ENCODE measurements around the gene NFX1.

NFX1 gene

DNA sequence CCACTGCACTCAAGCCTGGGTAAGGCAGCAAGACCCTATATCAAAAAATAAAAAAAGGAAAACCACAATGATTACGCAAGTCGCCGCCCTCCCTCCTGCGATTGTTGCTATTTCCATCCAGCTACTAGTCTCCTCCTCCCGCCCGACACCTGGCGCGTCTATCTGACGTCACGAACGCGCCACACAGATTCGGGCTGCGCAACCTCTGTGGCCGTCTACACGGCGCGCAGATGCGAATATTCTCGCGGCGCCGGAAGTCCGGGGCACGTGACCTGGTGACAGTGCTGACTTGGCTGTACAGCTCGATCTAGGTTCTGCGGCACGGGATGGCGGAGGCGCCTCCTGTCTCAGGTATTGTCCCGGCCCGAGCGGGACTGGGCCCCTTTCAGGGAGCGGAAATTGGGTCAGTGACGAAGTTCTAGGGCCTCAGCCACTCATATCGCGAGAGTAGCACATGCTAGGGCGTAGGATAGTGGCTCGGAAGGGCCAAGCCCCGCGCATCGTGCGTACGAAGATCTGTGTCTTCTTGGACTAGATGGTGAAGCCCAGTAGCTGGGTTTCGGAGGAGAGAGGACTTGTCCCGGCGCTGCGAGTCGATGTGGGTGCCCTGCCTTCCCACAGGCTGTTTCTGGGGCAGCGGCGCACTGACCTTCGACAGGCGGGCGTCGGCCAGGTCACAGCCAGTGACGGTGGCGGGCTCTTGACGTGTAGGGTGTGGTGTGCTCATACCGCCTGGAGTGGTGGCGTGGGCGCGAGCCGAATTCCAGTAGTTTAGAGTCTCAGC lies at the start of gene NFX1:
NFX1 (plus strand) TSS at position 270 of the 784 bp plus-strand sequence; CDS start at position 327, 57 bp downstream.
- H3K27me3 ChIP-seq (replicated peaks; ENCODE audit: control insufficient read depth, insufficient read depth, low read length) = no peaks in the 10 kb centered on the region
- H3K4me1 ChIP-seq (ENCODE audit: control insufficient read depth, insufficient read depth, low read length) = peaks cover 33% of the 10 kb centered on the region
- no peaks in the 10 kb centered on the region for H3K9me3 ChIP-seq (ENCODE audit: control insufficient read depth, low read length)
- peaks cover 23% of the 10 kb centered on the region for H3K36me3 ChIP-seq (ENCODE audit: control insufficient read depth, insufficient read depth, low read length, severe bottlenecking)
- H3K9ac ChIP-seq (ENCODE audit: low read length) = peak within 1 kb of the TSS; percentile 98
- peak within 1 kb of the TSS; percentile 95 for H3K4me3 ChIP-seq (ENCODE audit: low read length)
- DNase-seq (ENCODE audit: low read depth) = peak; percentile 99

DNA sequence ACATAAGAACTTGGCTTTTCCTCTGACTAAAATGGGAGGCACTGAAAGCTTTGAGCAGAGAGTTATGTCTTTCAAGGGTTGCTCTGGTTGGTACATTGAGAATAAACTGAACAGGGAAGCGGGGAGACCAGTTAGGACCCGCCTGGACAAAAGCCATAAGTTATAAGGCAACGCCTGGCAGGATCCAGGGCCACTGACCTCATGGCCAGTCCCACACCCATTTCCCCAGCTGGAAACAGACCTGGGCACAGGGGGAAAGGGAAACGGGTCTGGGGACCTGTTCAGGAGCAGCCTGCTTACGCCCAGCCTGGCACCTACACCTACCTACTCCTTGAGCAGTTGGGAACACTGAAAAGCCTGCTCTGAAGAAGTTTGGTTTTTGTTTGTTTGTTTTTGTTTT lies 49.0 kb upstream of the NFX1 start:
- Histone ChIP-seq H3K36me3 (ENCODE audit: control insufficient read depth, insufficient read depth, low read length, severe bottlenecking) (no peaks in the 10 kb centered on the region), H3K27me3 (replicated peaks; ENCODE audit: control insufficient read depth, insufficient read depth, low read length) (peaks cover 5% of the 10 kb centered on the region), H3K4me1 (ENCODE audit: control insufficient read depth, insufficient read depth, low read length) (no peaks in the 10 kb centered on the region), H3K9me3 (ENCODE audit: control insufficient read depth, low read length) (no peaks in the 10 kb centered on the region), H3K4me3 (ENCODE audit: low read length) (no peak overlapping the region), H3K9ac (ENCODE audit: low read length) (no peak overlapping the region)
- no peak for DNase-seq (ENCODE audit: low read depth)

DNA sequence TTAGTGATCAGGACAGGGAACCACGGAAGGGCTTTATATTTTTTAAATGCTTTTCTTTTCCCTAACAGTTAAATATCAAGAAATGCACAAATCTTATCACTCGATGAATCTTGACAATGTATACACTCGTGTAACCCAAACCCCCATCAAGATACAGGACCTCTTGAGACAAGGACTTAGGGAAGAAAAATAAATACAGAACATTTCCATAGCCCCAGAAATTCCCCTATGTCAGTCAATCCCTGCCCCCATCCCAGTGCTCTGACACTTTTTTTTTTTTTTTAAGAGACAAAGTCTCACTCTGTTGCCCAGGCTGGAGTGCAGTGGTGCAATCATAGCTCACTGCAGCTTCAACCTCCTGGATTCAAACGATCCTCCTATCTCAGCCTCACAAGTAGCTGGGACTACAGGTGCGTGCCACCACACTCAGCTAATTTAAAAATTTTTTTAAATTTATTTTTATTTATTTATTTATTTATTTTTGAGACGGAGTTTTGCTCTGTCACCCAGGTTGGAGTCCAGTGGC lies 47.6 kb upstream of the NFX1 start:
- Histone ChIP-seq H3K36me3 (ENCODE audit: control insufficient read depth, insufficient read depth, low read length, severe bottlenecking) (no peaks in the 10 kb centered on the region), H3K4me1 (ENCODE audit: control insufficient read depth, insufficient read depth, low read length) (no peaks in the 10 kb centered on the region), H3K9ac (ENCODE audit: low read length) (no peak overlapping the region), H3K4me3 (ENCODE audit: low read length) (no peak overlapping the region), H3K27me3 (replicated peaks; ENCODE audit: control insufficient read depth, insufficient read depth, low read length) (peaks cover 5% of the 10 kb centered on the region), H3K9me3 (ENCODE audit: control insufficient read depth, low read length) (no peaks in the 10 kb centered on the region)
- no peak for DNase-seq (ENCODE audit: low read depth)

DNA sequence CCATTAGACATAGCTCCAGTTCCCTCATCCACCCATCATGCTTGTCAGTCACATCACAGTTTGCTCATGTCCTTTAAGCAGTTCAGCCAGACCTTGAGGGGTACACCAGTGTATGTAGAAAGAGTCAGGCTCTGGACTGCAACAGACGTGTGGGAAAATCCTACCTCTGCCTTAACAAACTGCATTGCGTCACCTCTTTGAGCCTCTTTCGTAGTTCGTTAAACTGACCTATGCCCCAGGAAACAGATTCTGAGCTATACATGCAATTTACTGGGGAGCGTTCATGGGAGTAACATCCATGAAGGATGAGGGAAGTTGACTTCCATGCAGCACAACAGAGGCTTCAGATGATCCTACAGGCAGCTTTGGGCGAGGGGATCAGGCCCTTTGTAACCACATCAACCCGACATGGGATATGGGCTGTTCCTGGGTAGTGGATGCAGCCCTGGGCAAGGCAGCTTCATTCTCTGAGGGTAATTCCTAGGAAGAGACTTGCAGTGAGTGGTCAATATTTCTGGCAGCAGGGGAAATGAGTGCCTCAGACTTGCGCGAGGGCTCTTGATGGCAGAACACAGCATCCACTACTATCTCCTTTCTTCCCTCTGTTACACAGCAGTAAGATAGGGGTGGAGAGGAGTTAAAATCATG lies 46.1 kb upstream of the NFX1 start:
- H3K27me3 ChIP-seq (replicated peaks; ENCODE audit: control insufficient read depth, insufficient read depth, low read length) = peaks cover 5% of the 10 kb centered on the region
- no peaks in the 10 kb centered on the region for H3K9me3 ChIP-seq (ENCODE audit: control insufficient read depth, low read length)

DNA sequence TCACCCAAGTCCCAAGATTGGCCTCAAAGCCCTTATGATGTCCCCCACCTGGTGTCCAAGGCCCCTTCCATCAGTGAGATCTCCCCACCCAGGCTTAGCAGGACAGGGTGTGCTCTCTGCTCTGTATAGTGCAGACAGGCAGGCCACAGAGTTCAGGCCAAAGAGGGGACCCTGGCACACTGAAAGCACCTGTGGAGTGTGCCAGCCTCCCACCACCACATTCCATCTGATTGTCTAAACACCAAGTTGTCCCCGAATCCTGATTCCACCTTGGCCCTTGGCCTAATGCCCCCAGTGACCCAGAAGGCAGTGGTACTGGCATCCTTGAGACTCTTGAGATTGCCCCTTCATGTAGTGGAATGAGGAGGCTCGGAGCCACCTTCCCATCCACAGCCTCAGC lies 45.0 kb upstream of the NFX1 start:
- DNase-seq (ENCODE audit: low read depth) = no peak
- no peak overlapping the region for H3K4me3 ChIP-seq (ENCODE audit: low read length)
- H3K9me3 ChIP-seq (ENCODE audit: control insufficient read depth, low read length) = no peaks in the 10 kb centered on the region
- peaks cover 5% of the 10 kb centered on the region for H3K27me3 ChIP-seq (replicated peaks; ENCODE audit: control insufficient read depth, insufficient read depth, low read length)
- no peaks in the 10 kb centered on the region for H3K36me3 ChIP-seq (ENCODE audit: control insufficient read depth, insufficient read depth, low read length, severe bottlenecking)
- peaks cover 1% of the 10 kb centered on the region for H3K4me1 ChIP-seq (ENCODE audit: control insufficient read depth, insufficient read depth, low read length)
- H3K9ac ChIP-seq (ENCODE audit: low read length) = no peak overlapping the region

More for the DNA sequence above, 46.1 kb upstream of the NFX1 start:
- no peaks in the 10 kb centered on the region for H3K36me3 ChIP-seq (ENCODE audit: control insufficient read depth, insufficient read depth, low read length, severe bottlenecking)
- no peaks in the 10 kb centered on the region for H3K4me1 ChIP-seq (ENCODE audit: control insufficient read depth, insufficient read depth, low read length)
- no peak for DNase-seq (ENCODE audit: low read depth)
- H3K4me3 ChIP-seq (ENCODE audit: low read length) = no peak overlapping the region
- no peak overlapping the region for H3K9ac ChIP-seq (ENCODE audit: low read length)

DNA sequence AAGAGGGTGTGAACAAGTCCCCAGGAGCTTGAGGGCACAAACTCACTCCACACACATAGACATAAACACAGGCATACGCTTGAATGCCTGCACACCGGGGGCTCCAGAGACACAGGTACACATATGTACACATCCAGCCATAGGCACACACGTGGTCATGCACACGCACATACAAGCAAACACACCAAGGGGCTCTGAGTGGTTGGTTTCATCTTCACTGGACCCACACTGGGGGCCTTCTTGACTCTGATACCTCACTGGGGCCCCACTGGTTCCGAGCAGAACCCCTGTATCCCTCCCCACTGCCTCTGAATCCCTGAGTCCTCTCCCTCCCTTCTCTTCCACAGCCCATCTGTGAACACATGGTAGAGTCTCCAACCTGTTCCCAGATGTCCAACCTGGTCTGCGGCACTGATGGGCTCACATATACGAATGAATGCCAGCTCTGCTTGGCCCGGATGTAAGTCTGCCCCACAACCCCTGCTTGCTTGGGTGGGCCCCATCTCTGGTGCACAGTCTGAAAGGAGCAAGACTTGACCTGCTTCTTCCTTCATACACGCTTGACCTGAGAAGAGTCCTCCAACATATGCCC lies 44.0 kb upstream of the NFX1 start:
- H3K4me3 ChIP-seq (ENCODE audit: low read length) = no peak overlapping the region
- no peak overlapping the region for H3K9ac ChIP-seq (ENCODE audit: low read length)
- no peaks in the 10 kb centered on the region for H3K36me3 ChIP-seq (ENCODE audit: control insufficient read depth, insufficient read depth, low read length, severe bottlenecking)
- peaks cover 7% of the 10 kb centered on the region for H3K4me1 ChIP-seq (ENCODE audit: control insufficient read depth, insufficient read depth, low read length)
- peaks cover 5% of the 10 kb centered on the region for H3K27me3 ChIP-seq (replicated peaks; ENCODE audit: control insufficient read depth, insufficient read depth, low read length)
- DNase-seq (ENCODE audit: low read depth) = no peak
- H3K9me3 ChIP-seq (ENCODE audit: control insufficient read depth, low read length) = no peaks in the 10 kb centered on the region

DNA sequence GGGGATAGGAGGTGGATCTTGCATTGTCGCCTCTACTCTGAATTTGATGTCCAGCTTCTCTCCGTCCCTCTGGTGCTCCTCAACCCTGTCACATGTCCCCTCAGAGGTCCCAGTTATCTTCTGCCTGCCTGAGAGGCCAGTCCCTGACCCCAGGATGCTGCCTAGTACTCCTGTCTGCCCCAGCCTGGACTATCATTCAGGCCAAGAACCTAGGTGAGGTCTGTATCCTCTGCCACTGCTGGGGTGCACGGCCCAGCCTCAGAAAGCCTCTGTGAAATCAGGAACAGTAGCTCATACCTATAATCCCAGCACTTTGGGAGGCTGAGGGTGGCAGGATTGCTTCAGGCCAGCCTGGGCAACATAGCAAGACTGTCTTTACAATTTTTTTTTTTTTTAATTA lies 41.7 kb upstream of the NFX1 start:
- no peak for DNase-seq (ENCODE audit: low read depth)
- H3K9ac ChIP-seq (ENCODE audit: low read length) = no peak overlapping the region
- no peaks in the 10 kb centered on the region for H3K27me3 ChIP-seq (replicated peaks; ENCODE audit: control insufficient read depth, insufficient read depth, low read length)

DNA sequence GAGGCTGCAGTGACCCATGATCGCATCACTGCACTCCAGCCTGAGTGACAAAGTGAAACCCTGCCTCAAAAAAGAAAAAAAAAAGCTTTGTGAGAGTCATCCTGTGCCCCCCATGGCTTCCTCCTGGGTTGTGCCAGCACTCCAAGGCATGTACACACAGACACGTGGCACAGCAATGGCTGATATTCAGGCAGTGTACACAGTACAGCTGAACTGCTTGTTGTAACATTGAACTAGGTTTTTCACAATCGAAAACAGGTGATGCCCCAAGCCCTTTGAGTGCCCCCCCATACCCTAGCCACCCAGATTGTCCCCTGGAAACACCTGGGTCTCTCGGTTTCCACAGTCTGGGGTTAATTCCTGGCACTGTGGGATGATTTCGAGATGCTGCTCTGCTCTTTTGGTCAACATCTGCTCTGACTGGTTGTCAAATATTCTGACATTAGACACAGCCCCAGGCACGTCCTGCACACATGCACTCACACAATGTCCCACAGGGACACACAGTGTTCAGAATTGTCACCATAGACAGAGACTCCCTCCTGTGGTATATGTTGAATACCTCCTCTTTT lies 41.1 kb upstream of the NFX1 start:
- no peak for DNase-seq (ENCODE audit: low read depth)
- Histone ChIP-seq H3K4me1 (ENCODE audit: control insufficient read depth, insufficient read depth, low read length) (peaks cover 7% of the 10 kb centered on the region), H3K4me3 (ENCODE audit: low read length) (no peak overlapping the region), H3K9ac (ENCODE audit: low read length) (no peak overlapping the region), H3K9me3 (ENCODE audit: control insufficient read depth, low read length) (no peaks in the 10 kb centered on the region), H3K27me3 (replicated peaks; ENCODE audit: control insufficient read depth, insufficient read depth, low read length) (no peaks in the 10 kb centered on the region), H3K36me3 (ENCODE audit: control insufficient read depth, insufficient read depth, low read length, severe bottlenecking) (peaks cover 20% of the 10 kb centered on the region)

More for the DNA sequence above, 41.7 kb upstream of the NFX1 start:
- Histone ChIP-seq H3K9me3 (ENCODE audit: control insufficient read depth, low read length) (no peaks in the 10 kb centered on the region), H3K36me3 (ENCODE audit: control insufficient read depth, insufficient read depth, low read length, severe bottlenecking) (peaks cover 16% of the 10 kb centered on the region), H3K4me1 (ENCODE audit: control insufficient read depth, insufficient read depth, low read length) (peaks cover 7% of the 10 kb centered on the region), H3K4me3 (ENCODE audit: low read length) (no peak overlapping the region)

DNA sequence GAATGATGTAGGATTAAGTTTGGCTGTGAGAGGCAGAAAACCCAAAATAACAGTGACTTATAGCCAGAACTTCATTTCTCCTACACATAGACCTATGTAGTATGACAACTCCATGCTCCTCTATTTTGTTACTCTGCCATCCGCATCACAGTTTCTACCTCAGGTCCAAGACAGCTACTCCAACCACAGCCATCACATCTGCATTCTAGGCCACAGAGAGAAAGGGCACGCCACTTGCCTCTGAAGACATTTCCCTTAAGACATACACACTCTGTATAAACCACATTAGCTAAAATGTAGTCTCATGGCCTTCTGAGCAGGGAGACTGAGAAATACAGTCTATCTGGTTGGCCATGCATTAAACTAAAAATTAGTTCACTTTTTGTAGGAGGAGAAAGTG lies 40.3 kb upstream of the NFX1 start:
- no peaks in the 10 kb centered on the region for H3K27me3 ChIP-seq (replicated peaks; ENCODE audit: control insufficient read depth, insufficient read depth, low read length)
- no peak overlapping the region for H3K9ac ChIP-seq (ENCODE audit: low read length)
- H3K9me3 ChIP-seq (ENCODE audit: control insufficient read depth, low read length) = no peaks in the 10 kb centered on the region
- H3K4me3 ChIP-seq (ENCODE audit: low read length) = no peak overlapping the region
- H3K4me1 ChIP-seq (ENCODE audit: control insufficient read depth, insufficient read depth, low read length) = peaks cover 7% of the 10 kb centered on the region
- peaks cover 28% of the 10 kb centered on the region for H3K36me3 ChIP-seq (ENCODE audit: control insufficient read depth, insufficient read depth, low read length, severe bottlenecking)
- no peak for DNase-seq (ENCODE audit: low read depth)

DNA sequence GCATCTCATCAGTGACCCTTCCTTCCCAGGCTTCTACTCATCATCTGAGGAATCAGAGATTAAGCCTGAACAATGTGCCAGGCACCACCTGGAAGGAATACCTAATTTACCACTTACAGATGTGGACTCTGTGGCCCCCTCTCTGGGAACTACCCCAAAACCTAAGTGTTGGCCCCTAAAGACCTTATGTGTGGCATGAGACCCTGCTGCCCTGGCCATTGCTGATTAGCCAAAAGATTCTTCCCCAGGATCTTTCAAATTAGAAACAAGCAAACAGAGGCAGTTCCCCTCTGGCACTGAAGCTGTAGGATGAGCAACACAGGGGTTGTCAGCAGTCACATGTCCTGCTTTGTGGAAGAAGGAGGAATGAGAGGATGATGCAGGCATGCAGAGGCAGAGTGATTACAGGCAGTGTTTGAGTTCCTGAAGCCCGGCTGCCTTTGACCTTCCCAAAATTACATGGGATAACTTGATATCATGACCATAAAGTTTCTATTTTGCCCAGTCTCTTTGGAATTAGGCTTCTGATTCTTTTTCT lies 39.8 kb upstream of the NFX1 start:
- H3K9ac ChIP-seq (ENCODE audit: low read length) = peak overlapping the region; percentile 27
- H3K4me1 ChIP-seq (ENCODE audit: control insufficient read depth, insufficient read depth, low read length) = peaks cover 7% of the 10 kb centered on the region
- peaks cover 33% of the 10 kb centered on the region for H3K36me3 ChIP-seq (ENCODE audit: control insufficient read depth, insufficient read depth, low read length, severe bottlenecking)
- no peaks in the 10 kb centered on the region for H3K9me3 ChIP-seq (ENCODE audit: control insufficient read depth, low read length)
- H3K27me3 ChIP-seq (replicated peaks; ENCODE audit: control insufficient read depth, insufficient read depth, low read length) = no peaks in the 10 kb centered on the region
- peak; percentile 59 for DNase-seq (ENCODE audit: low read depth)
- no peak overlapping the region for H3K4me3 ChIP-seq (ENCODE audit: low read length)

DNA sequence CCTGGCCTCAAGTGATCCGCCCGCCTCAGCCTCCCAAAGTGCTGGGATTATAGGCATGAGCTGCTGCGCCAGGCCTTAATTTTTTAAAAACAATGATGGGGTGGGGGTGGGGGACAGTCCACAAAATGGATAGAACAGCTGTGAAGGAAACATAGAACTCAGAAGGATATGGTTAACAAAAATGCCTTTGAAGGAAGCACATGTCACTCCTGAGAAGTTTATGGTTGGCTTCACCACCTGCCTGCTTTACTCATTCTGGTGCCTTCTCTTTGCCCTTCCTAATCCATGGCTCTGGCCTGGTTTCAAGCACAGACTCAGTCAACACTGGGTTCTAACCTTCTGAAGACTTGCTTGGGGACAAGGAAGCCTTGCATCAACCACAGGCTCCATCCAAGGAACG lies 36.1 kb upstream of the NFX1 start:
- Histone ChIP-seq H3K4me3 (ENCODE audit: low read length) (no peak overlapping the region), H3K9ac (ENCODE audit: low read length) (no peak overlapping the region), H3K27me3 (replicated peaks; ENCODE audit: control insufficient read depth, insufficient read depth, low read length) (no peaks in the 10 kb centered on the region), H3K36me3 (ENCODE audit: control insufficient read depth, insufficient read depth, low read length, severe bottlenecking) (peaks cover 68% of the 10 kb centered on the region), H3K4me1 (ENCODE audit: control insufficient read depth, insufficient read depth, low read length) (peaks cover 7% of the 10 kb centered on the region), H3K9me3 (ENCODE audit: control insufficient read depth, low read length) (no peaks in the 10 kb centered on the region)
- DNase-seq (ENCODE audit: low read depth) = no peak

Data from adipocyte (in vitro differentiated cells).